GM23248 (cell line): ENCODE measurements around the gene SOAT1. TPM values are rescaled to one million over a fixed set of nuclear protein-coding genes. Genes with fewer than 3 reads are reported as not detected.
A peak's percentile ranks its signal among the peaks of the same experiment; 100 is the strongest.
"Not testable (repeated sequence)": the region's sequence is repeated elsewhere in the genome, so short reads cannot be mapped to it uniquely, and the experiment has no call there.

Experiments
- DNase-seq: peaks from one replicate; pipeline ENCODE4 v3.0.0-alpha.2; 2015
- H2AFZ ChIP-seq: fragments of 200-600 bp; sonication (generic); 2 replicates; pipeline ENCODE4 v1.6.1; 2016; ENCODE audit warnings: antibody characterized with exemption
- H3F3A ChIP-seq: fragments of 200-600 bp; sonication (generic); 2 replicates; pipeline ENCODE4 v1.6.1; 2016; ENCODE audit warnings: mild to moderate bottlenecking, antibody characterized with exemption, mixed run types; ENCODE audit not compliant: insufficient read depth
- H3K27ac ChIP-seq: fragments of 200-600 bp; sonication (generic); 2 replicates; pipeline ENCODE4 v1.5.1; 2016; ENCODE audit warnings: mild to moderate bottlenecking
- H3K27me3 ChIP-seq: fragments of 200-600 bp; sonication (generic); replicated peaks from 2 replicates; pipeline ENCODE4 v1.6.1; 2016; ENCODE audit warnings: mild to moderate bottlenecking; ENCODE audit not compliant: insufficient read depth
- H3K36me3 ChIP-seq: fragments of 200-600 bp; sonication (generic); 2 replicates; pipeline ENCODE4 v1.6.1; 2016; ENCODE audit warnings: low read depth, mild to moderate bottlenecking
- H3K4me1 ChIP-seq: fragments of 200-600 bp; sonication (generic); 2 replicates; pipeline ENCODE4 v1.6.1; 2016; ENCODE audit warnings: mild to moderate bottlenecking; ENCODE audit not compliant: insufficient read depth
- H3K4me2 ChIP-seq: fragments of 200-600 bp; sonication (generic); one replicate; pipeline ENCODE4 v1.6.1; 2016; ENCODE audit warnings: mild to moderate bottlenecking; ENCODE audit not compliant: unreplicated experiment
- H3K4me3 ChIP-seq: fragments of 200-600 bp; sonication (generic); 2 replicates; pipeline ENCODE4 v1.5.1; 2016; ENCODE audit warnings: mild to moderate bottlenecking
- H3K79me2 ChIP-seq: fragments of 200-600 bp; sonication (generic); 2 replicates; pipeline ENCODE4 v1.6.1; 2016; ENCODE audit warnings: mild to moderate bottlenecking; ENCODE audit not compliant: insufficient read depth
- H3K9ac ChIP-seq: fragments of 200-600 bp; sonication (generic); 2 replicates; pipeline ENCODE4 v1.6.1; 2016; ENCODE audit warnings: mild to moderate bottlenecking
- H3K9me2 ChIP-seq: fragments of 200-600 bp; sonication (generic); 2 replicates; pipeline ENCODE4 v1.6.1; 2016; ENCODE audit warnings: mixed run types, mild to moderate bottlenecking, moderate library complexity; ENCODE audit not compliant: insufficient read depth
- H3K9me3 ChIP-seq: fragments of 200-600 bp; sonication (generic); one replicate; pipeline ENCODE4 v1.6.1; 2017; ENCODE audit warnings: low read depth
- H4K20me1 ChIP-seq: fragments of 200-600 bp; sonication (generic); 2 replicates; pipeline ENCODE4 v1.6.0; 2016; ENCODE audit not compliant: insufficient read depth
- EZH2 ChIP-seq: fragments of 200-600 bp; sonication (generic); IDR thresholded peaks from 2 replicates; pipeline ENCODE4 v1.6.1; 2018; ENCODE audit warnings: antibody characterized with exemption, mild to moderate bottlenecking; ENCODE audit not compliant: insufficient read depth, poor library complexity, severe bottlenecking
- EZH2phosphoT487 ChIP-seq: fragments of 200-600 bp; sonication (generic); IDR thresholded peaks from 2 replicates; pipeline ENCODE4 v1.6.1; 2018; ENCODE audit warnings: antibody characterized with exemption, moderate library complexity, mild to moderate bottlenecking, low read depth; ENCODE audit not compliant: insufficient read depth
- WGBS, 2 experiments: methylation state at CpG; one replicate each; pipeline ENCODE4 v1.1.6; 2015 to 2017; ENCODE audit warnings: low lambda C conversion rate in 2 of 2, low coverage in 1 of 2; ENCODE audit errors: missing lambda C conversion rate in 2 of 2; 5-methylcytosine and 5-hydroxymethylcytosine counted together
- in situ Hi-C: fragments of 300-500 bp; cut with MboI; formaldehyde crosslinking; loops from 2 replicates; pipeline ENCODE4 v1.15.0; 2020
- polyA plus RNA-seq: library from polyadenylated mRNA; unstranded; fragments of >200 nt; fragmentation: Nextera tagmentation; extraction: Ambion mirVana; gene quantifications from 2 replicates; pipeline ENCODE4 v1.2.1, GENCODE V29; 2016
- total RNA-seq: library from RNA; depleted of rRNA; stranded (reverse); fragments of >200 nt; shearing (Covaris generic); gene quantifications from 2 replicates; pipeline ENCODE4 v1.2.3, GENCODE V29; 2014

SOAT1 gene
- total and polyA plus RNA-seq, 2 experiments from 2014 or later: 22.4 to 70.2 TPM

- in situ Hi-C loops: loop anchor here (25.0 kb wide), 1 partner anchor 815 kb away; no protein-coding TSS in a partner anchor
These were observed 58.6 kb downstream of the SOAT1 start for GRCh38 chr1:179352236-179352635.

GRCh38 chr1:179353546-179353945 is 59.9 kb downstream of the SOAT1 start:
- in situ Hi-C loops: loop anchor here (25.0 kb wide), 1 partner anchor 816 kb away; no protein-coding TSS in a partner anchor

More at GRCh38 chr1:179352236-179352635, 58.6 kb downstream of the SOAT1 start:
- no peaks in the 10 kb centered on the region for H4K20me1 ChIP-seq
- no peak overlapping the region for H3K4me2 ChIP-seq
- no peaks in the 10 kb centered on the region for H3K27me3 ChIP-seq
- 97 to 98% methylated on average over 2 of the region's 2 CpGs for WGBS, 2 experiments
- peaks cover 12% of the 10 kb centered on the region for H3K4me1 ChIP-seq
- H3K9me3 ChIP-seq: no peaks in the 10 kb centered on the region
- TF ChIP-seq EZH2 (no peak), EZH2phosphoT487 (no peak)
- H3K79me2 ChIP-seq: no peaks in the 10 kb centered on the region
- H3K36me3 ChIP-seq: peaks cover 37% of the 10 kb centered on the region; the same call in 1 of the 2 replicates
- H3K9ac ChIP-seq: no peak overlapping the region
- H3K9me2 ChIP-seq: no peaks in the 10 kb centered on the region
- H3F3A ChIP-seq: peaks cover 13% of the 10 kb centered on the region
- no peak for DNase-seq
- H2AFZ ChIP-seq: no peak overlapping the region
- H3K4me3 ChIP-seq: no peak overlapping the region
- no peak overlapping the region for H3K27ac ChIP-seq

DNA sequence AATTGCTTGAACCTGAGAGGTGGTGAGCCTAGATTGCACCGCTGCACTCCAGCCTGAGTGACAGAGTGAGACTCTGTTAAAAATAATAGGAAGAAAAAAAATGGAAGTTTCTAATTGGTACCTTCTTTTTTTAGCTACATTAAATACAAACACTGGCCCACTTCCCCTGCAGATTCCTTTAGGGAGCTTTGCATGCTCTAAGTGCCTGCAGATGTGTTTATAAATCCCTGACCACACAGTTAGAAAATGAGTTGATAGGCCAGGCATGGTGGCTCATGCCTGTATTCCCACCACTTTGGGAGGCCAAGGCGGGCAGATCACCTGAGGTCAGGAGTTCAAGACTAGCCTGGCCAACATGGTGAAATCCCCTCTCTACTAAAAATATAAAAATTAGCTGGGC is 68.0 kb downstream of the SOAT1 start:
- not testable (repeated sequence) for H3K79me2 ChIP-seq, H3K36me3 ChIP-seq, H3F3A ChIP-seq, H3K4me3 ChIP-seq, DNase-seq, H2AFZ ChIP-seq, H3K27ac ChIP-seq, H3K4me1 ChIP-seq, H3K4me2 ChIP-seq, H4K20me1 ChIP-seq, H3K27me3 ChIP-seq, H3K9ac ChIP-seq, H3K9me3 ChIP-seq, H3K9me2 ChIP-seq
- in situ Hi-C loops: loop anchor here (25.0 kb wide), 1 partner anchor 824 kb away; no protein-coding TSS in a partner anchor
- 45 to 50% methylated on average over 2 of the region's 2 CpGs for WGBS, 2 experiments

More at GRCh38 chr1:179353546-179353945, 59.9 kb downstream of the SOAT1 start:
- Histone ChIP-seq H3K9me3 (no peaks in the 10 kb centered on the region), H3K4me2 (peak overlapping the region; percentile 37), H3K9me2 (no peaks in the 10 kb centered on the region), H3K27me3 (no peaks in the 10 kb centered on the region), H4K20me1 (no peaks in the 10 kb centered on the region), H3K4me1 (peaks cover 12% of the 10 kb centered on the region), H3F3A (peaks cover 13% of the 10 kb centered on the region), H3K36me3 (peaks cover 25% of the 10 kb centered on the region; the same call in 1 of the 2 replicates), H3K9ac (0 out of 2 replicates have a peak overlapping the region, but pooled peaks have one; percentile 14), H3K4me3 (no peak overlapping the region; the same call in 1 of the 2 replicates), H3K79me2 (no peaks in the 10 kb centered on the region), H2AFZ (peak overlapping the region; percentile 49; the same call in 1 of the 2 replicates), H3K27ac (peak overlapping the region; percentile 40)
- DNase-seq: peak; percentile 61
- WGBS, 2 experiments: 26 to 38% methylated on average over 5 of the region's 5 CpGs
- TF ChIP-seq EZH2: no peak
- no peak for TF ChIP-seq EZH2phosphoT487

GRCh38 chr1:179365342-179366092 is 71.9 kb downstream of the SOAT1 start, which contains the start of gene AXDND1:
Gene AXDND1, plus strand, starts transcription at chr1:179365971. Its CDS starts 539 bp downstream, at chr1:179366510.
- Histone ChIP-seq H3K9me2 (no peaks in the 10 kb centered on the region), H3K27me3 (no peaks in the 10 kb centered on the region), H3K4me3 (peak within 1 kb of the TSS; percentile 93), H3K9me3 (no peaks in the 10 kb centered on the region), H3K4me2 (peak within 1 kb of the TSS; percentile 89), H3K36me3 (no peaks in the 10 kb centered on the region), H3K79me2 (no peaks in the 10 kb centered on the region), H3K4me1 (no peaks in the 10 kb centered on the region), H3F3A (no peaks in the 10 kb centered on the region), H2AFZ (peak within 1 kb of the TSS; percentile 96), H3K27ac (peak within 1 kb of the TSS; percentile 94), H3K9ac (peak within 1 kb of the TSS; percentile 92), H4K20me1 (no peaks in the 10 kb centered on the region)
- peak; percentile 95 for DNase-seq
- in situ Hi-C loops: loop anchor here (25.0 kb wide), 1 partner anchor 828 kb away; no protein-coding TSS in a partner anchor
- TF ChIP-seq EZH2: no peak
- 10 to 12% methylated on average over 34 to 43 of the region's 43 CpGs for WGBS, 2 experiments
